OCI-LY7 (cell line): ENCODE measurements around the gene SAFB2.

Source experiments
- EZH2phosphoT487 ChIP-seq: fragments of 200-600 bp; sonication (generic); IDR thresholded peaks from 2 replicates; pipeline ENCODE4 v1.6.1; 2018; ENCODE audit warnings: low read depth, borderline replicate concordance, mild to moderate bottlenecking, mixed run types, antibody characterized with exemption, low read length, moderate library complexity, mixed read lengths
- TF ChIP-seq, protein P1 (sequence below): fragments of 200-600 bp; sonication (generic); conservative IDR thresholded peaks from 2 replicates; pipeline ENCODE4 v1.5.1; 2014; ENCODE audit warnings: mild to moderate bottlenecking, antibody characterized with exemption, low read length, moderate library complexity, mixed read lengths

DNA sequence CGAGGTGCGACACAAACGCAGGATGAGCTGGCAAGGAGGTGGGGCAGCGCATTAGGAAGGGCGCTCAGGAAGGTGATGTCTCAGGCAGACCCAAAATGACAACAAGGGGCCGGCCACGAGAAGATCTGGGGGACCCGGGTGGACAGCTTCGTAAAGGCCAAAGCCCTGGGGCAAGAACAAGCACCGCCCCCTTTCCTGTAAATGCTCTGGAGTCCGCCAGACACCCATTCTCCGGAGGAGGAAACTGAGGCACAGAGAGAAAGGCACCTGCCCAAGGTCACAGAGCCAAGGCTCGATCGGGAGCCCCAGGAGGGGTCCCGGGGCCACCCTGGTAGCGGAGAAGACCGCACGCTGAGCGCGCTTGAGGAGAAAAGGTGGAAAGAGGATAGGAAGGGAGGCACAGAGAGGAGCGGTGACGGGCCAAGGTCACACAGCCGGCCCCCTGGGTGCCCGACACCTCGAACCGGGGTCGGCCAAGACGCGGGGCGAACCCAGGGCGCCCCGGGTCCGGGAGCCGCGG lies 571 bp downstream of the SAFB2 start:
- TF ChIP-seq, protein P1, sequence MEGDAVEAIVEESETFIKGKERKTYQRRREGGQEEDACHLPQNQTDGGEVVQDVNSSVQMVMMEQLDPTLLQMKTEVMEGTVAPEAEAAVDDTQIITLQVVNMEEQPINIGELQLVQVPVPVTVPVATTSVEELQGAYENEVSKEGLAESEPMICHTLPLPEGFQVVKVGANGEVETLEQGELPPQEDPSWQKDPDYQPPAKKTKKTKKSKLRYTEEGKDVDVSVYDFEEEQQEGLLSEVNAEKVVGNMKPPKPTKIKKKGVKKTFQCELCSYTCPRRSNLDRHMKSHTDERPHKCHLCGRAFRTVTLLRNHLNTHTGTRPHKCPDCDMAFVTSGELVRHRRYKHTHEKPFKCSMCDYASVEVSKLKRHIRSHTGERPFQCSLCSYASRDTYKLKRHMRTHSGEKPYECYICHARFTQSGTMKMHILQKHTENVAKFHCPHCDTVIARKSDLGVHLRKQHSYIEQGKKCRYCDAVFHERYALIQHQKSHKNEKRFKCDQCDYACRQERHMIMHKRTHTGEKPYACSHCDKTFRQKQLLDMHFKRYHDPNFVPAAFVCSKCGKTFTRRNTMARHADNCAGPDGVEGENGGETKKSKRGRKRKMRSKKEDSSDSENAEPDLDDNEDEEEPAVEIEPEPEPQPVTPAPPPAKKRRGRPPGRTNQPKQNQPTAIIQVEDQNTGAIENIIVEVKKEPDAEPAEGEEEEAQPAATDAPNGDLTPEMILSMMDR, result no peak
- no peak for TF ChIP-seq EZH2phosphoT487
